ENCODE data around the gene LCORL.
"Not testable (repeated sequence)": the region's sequence is repeated elsewhere in the genome, so short reads cannot be mapped to it uniquely, and the experiment has no call there.

Gene LCORL

GRCh38 chr4:18021720-18022571 lies at the start of gene LCORL:
Gene LCORL (minus strand): TSS chr4:18021755. CDS start chr4:18021751, 4 bp downstream.
- DNase-seq, result peak; percentile 96

GRCh38 chr4:18069810-18070209 lies 48.3 kb upstream of the LCORL start:
- no peak for DNase-seq

GRCh38 chr4:18067031-18067430 lies 45.5 kb upstream of the LCORL start:
- DNase-seq, result no peak

- DNase-seq, result no peak
Observed at GRCh38 chr4:18063079-18063478, 41.5 kb upstream of the LCORL start.

GRCh38 chr4:18057821-18058533 lies 36.4 kb upstream of the LCORL start:
- DNase-seq, result no peak

- DNase-seq, result no peak
Observed at GRCh38 chr4:18056030-18056429, 34.5 kb upstream of the LCORL start.

GRCh38 chr4:18052158-18052557 lies 30.6 kb upstream of the LCORL start:
- DNase-seq, result no peak

- DNase-seq, result no peak
Observed at GRCh38 chr4:18051281-18051680, 29.7 kb upstream of the LCORL start.

GRCh38 chr4:18050448-18050847 lies 28.9 kb upstream of the LCORL start:
- DNase-seq, result no peak

- DNase-seq, result no peak
Observed at GRCh38 chr4:18049446-18049845, 27.9 kb upstream of the LCORL start.

GRCh38 chr4:18042754-18043153 lies 21.2 kb upstream of the LCORL start:
- DNase-seq, result no peak

- DNase-seq, result no peak
Observed at GRCh38 chr4:18042012-18042411, 20.5 kb upstream of the LCORL start.

GRCh38 chr4:18041114-18041513 lies 19.6 kb upstream of the LCORL start:
- no peak for DNase-seq

GRCh38 chr4:18039113-18039512 lies 17.6 kb upstream of the LCORL start:
- DNase-seq, result no peak

- not testable (repeated sequence) for DNase-seq
Observed at GRCh38 chr4:18036369-18036768, 14.8 kb upstream of the LCORL start.

GRCh38 chr4:18034099-18034498 lies 12.5 kb upstream of the LCORL start:
- no peak for DNase-seq

- DNase-seq, result no peak
Observed at GRCh38 chr4:18033111-18034085, 11.8 kb upstream of the LCORL start.

GRCh38 chr4:18025288-18025687 lies 3.7 kb upstream of the LCORL start:
- no peak for DNase-seq

GRCh38 chr4:18022572-18023050 lies 1.1 kb upstream of the LCORL start:
- no peak for DNase-seq

GRCh38 chr4:18021470-18021719 lies 160 bp downstream of the LCORL start:
- DNase-seq, result no peak

- peak; percentile 62 for DNase-seq
Observed at GRCh38 chr4:18020671-18021469, 685 bp downstream of the LCORL start.

- no peak for DNase-seq
Observed at GRCh38 chr4:18020145-18020670, 1.3 kb downstream of the LCORL start.
